Fibroblast of skin of right biceps (primary cell): ENCODE measurements around the gene RBM15.
A peak's percentile ranks its signal among the peaks of the same experiment; 100 is the strongest.

Experiments used
- DNase-seq: peaks from one replicate; pipeline ENCODE4 v3.0.0-alpha.2; 2013

RBM15 gene

DNA sequence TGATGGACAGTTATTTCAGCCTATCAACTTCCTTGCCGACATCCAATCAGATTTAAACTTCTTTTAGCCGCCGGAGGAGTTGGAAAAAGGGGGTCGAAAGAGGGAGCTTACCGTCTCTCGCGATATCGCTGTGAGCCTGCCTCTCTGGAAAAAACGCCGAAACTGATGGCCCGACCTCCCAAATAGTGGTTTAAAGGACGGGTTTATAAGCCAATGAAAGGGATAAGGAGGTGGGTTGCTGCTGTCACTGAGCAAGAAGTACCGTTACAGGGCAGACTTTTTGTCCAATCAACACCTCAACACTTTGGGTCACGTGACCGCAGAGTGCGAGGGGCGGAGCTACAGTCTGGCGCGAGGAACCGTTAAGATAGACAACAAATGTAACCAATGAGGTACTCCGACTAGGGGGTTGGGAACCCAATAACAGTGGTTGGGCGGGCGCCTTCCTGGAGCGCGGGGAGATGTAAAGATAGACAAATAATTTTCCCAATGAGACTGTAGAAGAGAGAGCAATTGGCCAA lies at the start of gene RBM15:
Gene RBM15, plus strand, starts transcription at position 492 of the 521 bp plus-strand sequence. Its CDS starts 29 bp downstream, at position 521.
- peak; percentile 100 for DNase-seq

GRCh38 chr1:110291241-110292030 lies 47.7 kb upstream of the RBM15 start:
- DNase-seq: no peak

GRCh38 chr1:110292031-110292741 lies 47.0 kb upstream of the RBM15 start:
- DNase-seq: peak; percentile 60

- no peak for DNase-seq
Observed at GRCh38 chr1:110293601-110294104, 45.5 kb upstream of the RBM15 start.

DNA sequence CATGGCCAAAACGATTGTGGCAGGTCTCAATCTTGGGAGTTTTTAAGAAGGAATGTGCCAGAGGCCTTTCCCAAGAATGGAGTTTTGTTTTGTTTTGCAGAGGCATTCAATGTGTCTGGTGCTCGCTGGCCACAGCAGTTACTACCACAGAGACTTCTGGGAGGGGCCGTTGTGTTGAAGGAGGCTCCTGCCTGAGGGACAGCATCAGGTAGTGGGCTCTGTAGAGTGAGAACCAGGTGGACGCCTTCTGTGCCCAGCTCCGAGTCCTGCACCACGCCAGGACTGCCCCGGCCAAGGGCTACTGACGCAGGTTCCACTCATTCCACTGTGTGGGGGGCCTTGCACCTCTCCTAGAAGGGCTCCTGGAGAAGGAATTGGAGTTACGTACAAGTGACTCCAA lies 44.9 kb upstream of the RBM15 start:
- no peak for DNase-seq

DNA sequence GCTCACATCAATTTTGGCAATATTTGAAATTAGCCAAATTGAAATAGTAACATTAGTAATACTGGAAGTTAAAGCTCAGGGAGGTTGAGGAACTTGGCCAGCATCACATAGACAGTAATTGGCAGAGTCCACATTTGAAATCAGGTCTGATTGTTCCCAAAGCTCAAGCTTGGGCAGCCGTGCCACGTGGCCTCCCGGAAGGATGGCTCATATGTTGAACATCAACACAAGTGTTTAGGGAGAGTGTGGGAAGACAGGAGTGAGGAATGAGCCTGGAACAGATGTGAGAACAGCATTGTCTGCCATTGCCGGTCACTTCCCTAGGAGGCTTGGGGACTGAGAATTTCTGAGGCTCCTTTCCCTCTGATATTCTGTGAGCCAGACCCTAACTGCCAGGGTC lies 40.2 kb upstream of the RBM15 start:
- DNase-seq: no peak

DNA sequence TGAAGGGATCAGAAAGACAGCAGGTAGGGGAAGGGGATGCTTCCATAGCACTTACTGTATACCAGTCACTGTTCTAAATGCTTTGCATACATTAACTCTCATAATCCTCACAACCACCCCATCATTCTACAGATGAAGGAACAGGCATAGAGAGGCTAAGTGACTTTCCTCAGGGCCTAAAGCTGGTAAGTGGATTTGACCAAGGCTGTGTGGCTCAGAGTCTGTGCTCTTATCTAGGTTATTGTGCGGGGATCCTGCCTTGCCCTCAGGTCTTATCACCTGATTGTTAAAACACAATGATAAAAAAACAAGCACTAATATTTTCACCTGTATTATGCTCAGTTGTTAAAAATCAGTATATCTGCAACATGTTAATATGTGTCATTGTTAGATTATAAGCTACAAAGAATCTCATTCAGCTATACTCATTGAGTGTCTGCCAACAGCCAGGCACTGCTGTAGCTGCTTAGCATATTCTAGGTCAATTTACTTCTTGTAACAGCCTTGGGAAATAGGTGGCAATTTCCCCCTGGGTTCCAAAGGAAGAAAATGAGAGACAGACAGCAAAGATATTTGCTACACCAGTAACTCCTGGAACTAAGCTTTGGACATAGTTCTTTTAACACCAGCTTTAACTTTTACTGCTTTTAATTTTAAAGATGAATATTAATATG lies 38.6 kb upstream of the RBM15 start:
- DNase-seq: no peak

DNA sequence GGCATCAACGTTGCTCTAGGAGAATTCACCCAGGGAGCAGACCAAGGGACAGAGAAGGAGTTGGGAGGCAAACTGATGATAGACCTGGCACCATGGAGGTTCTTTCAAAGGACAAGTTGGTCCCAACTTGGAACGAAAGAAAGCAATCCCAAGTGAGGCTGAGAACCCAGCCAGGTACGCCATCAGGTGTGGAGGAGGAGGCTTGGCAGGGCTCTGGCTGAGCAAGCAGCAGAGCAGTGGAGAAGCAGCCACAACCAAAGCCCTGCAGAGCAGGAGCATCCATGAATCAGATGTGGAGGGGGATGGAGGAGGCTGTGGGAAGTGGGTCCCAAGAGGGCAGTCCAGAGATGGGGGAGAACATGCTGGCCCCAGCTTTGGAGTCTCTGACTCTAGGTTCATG lies 36.3 kb upstream of the RBM15 start:
- no peak for DNase-seq

DNA sequence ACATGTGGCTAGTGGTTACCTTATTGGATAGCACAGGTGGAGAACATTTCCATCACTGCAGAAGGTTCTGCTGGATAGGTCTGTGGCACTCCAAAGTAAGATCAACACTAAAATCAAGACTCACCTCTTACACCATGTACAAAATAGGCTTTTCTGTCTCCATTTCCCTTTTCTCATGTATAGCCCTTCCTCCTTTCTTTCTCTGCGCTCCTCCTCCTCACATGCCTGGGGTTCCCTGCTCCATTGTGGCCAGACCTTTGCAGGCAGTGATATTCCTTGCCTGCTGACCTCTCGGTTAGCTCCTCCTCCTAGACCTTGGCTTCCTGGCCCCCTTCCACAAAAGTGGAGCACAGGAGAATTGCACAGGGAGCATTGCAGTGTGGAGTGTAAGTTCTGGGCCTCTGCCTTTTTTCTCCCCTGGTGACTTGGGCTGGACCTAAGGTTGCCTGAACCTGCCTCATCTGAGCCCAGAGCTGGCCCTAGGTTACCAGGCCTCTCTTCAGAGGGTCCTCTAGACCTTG lies 33.2 kb upstream of the RBM15 start:
- DNase-seq: no peak

DNA sequence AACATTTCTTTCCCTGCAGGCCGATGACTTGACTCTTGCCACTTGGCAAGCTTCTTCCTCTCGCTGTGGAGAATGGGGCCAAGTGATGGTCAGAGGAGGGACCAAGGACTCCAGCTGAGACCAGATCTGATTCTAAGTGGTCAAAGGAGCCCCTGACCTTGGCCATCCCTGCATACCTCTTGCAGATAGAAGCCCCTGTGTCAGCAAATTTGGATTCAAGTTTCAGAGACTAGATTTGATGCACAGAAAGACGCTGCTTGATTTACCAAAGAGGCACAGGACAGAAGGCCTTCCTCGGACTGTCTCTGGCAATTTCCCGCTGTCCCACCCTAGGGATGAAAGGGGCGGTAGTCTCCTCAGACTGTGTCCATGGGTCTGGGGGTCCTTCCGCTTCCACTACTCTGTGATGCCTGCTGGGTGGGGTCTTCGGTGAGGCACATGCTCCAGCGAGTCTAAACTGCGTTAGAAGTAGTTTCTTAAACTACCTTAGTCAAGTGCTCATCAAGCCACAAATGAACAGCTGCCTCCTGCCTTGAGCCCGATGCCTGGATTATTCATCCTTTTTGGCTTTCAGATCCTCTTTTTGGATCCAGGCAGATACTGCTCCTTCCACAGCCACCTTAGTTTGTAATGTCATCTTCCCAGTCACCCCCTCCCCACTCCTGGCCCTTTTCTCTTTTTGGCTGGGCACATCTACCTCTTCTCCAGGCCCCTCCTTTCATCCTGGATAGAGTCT lies 31.8 kb upstream of the RBM15 start:
- no peak for DNase-seq

DNA sequence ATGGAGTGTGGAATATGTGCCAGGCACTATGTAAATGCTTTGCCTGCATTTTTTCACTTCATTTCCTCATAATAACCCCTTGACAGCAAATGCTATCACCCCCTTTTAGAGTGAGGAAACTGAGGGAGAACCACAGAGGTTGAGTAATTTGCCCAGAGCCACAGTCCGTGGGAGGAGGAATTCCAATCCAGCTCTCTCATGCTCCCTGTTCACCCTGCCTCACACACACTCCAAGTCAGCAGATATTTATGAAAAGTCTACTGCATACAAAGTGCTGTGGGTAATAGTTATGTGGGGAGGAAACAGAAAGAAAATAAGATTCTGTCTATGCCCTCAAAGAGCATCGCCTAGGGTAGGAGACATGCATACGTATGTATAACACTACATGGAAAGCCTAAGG lies 30.9 kb upstream of the RBM15 start:
- peak; percentile 68 for DNase-seq

- peak; percentile 43 for DNase-seq
Observed at GRCh38 chr1:110309139-110309538, 30.0 kb upstream of the RBM15 start.

DNA sequence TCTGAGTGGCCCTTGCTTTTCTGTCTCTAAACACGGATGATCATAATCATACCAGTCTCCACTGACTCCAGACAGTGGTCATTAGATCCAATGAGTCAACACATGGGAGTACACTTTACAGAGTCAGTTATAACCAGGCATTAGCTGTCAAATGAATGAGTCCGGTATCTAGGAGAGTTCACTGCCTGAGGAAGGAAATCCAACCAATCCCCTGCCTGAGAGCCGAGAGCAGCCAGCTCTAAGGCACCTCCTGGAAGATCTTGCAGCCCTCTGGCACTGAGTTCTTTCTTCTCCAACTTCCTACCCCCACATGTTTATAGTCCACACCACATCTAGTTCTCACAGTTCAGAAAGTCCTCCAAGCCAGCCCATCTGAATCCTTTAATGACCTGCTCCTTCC lies 29.4 kb upstream of the RBM15 start:
- peak; percentile 83 for DNase-seq

GRCh38 chr1:110310300-110310699 lies 28.9 kb upstream of the RBM15 start:
- DNase-seq: no peak

- peak; percentile 67 for DNase-seq
Observed at GRCh38 chr1:110312188-110313121, 26.7 kb upstream of the RBM15 start.

GRCh38 chr1:110316735-110317134 lies 22.4 kb upstream of the RBM15 start:
- no peak for DNase-seq

GRCh38 chr1:110318046-110318445 lies 21.1 kb upstream of the RBM15 start:
- no peak for DNase-seq

DNA sequence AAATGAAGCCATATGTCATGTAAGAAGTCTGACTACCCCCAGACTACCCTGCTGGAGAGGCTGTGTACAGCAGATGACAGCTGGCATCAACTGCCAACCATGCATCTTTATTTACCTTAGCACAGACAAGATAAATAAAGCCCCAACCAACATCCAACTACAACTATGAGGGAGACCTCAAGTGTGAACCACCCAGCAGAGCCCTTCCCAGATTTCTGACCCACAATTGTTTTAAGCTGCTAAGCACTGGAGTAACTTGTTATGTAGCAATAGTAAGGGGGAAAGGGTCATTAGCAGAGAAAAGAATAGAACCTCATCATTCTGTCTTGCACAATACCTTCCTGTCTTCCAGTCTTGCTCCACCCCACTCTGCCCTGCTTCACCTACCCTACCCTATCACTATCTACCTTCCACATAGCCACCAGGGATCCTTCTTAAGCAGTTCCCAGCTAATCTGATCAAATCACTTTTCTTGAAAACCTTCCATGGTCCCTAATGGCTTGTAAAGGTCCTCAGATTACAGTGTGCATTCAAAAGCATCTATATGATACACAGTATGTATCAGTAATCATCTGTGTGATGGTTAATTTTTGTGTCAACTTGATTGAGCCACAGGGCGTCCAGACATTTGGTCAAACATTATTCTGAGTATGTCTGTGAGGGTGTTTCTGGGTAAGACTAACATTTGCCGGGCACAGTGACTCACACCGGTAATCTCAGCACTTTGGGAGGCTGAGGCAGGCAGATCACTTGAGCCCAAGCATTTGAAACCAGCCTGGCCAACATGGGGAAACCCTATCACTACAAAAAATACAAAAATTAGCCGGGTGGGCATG lies 19.6 kb upstream of the RBM15 start:
- DNase-seq: no peak

- DNase-seq: no peak
Observed at GRCh38 chr1:110320168-110320518, 19.0 kb upstream of the RBM15 start.

DNA sequence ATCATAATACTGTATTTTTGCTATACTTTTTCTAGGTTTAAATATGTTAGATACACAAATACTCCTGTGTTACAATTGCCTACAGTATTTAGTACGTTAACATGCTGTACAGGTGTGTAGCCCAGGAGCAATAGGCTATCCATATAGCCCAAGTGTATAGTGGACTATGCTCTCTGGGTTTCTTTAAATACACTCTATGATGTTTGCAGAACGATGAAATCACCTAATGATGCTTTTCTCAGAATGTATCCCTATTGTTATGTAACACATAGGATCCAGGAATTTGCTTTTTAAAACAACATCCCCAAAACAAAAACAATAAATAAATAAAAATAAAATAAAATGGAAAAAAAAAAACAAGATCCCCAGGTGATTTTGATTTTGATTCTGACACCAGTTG lies 18.1 kb upstream of the RBM15 start:
- no peak for DNase-seq
